ENCODE data around the gene GPATCH2L.

GPATCH2L gene

GRCh38 chr14:76152333-76152681, 585 bp downstream of the GPATCH2L start:
- peaks cover 32% of the 10 kb centered on the region for H3K4me1 ChIP-seq
- peak overlapping the region; percentile 95 for H3K4me3 ChIP-seq
- peak; percentile 37 to 77 for DNase-seq (ENCODE audit: low spot score in 2 of 2)
- peaks cover 2% of the 10 kb centered on the region; the same call in 1 of the 2 replicates for H3K9me3 ChIP-seq
- peaks cover 23% of the 10 kb centered on the region for H3K36me3 ChIP-seq (replicated peaks)
- H3K27me3 ChIP-seq (ENCODE audit: low read depth): 0 out of 2 replicates have a peak, but pooled peaks cover 2% of the 10 kb centered on the region
- in situ Hi-C loops (cut with MboI; ENCODE audit: low sequenced_read_pairs): no loop called here

GRCh38 chr14:76153919-76154318, 2.2 kb downstream of the GPATCH2L start:
- DNase-seq (ENCODE audit: low spot score in 2 of 2): no peak
- Histone ChIP-seq H3K4me3 (no peak overlapping the region), H3K9me3 (peaks cover 2% of the 10 kb centered on the region; the same call in 1 of the 2 replicates), H3K27me3 (ENCODE audit: low read depth) (no peaks in the 10 kb centered on the region), H3K4me1 (peaks cover 32% of the 10 kb centered on the region), H3K36me3 (replicated peaks) (peaks cover 35% of the 10 kb centered on the region)
- in situ Hi-C loops (cut with MboI; ENCODE audit: low sequenced_read_pairs): no loop called here

GRCh38 chr14:76154539-76155126, 2.9 kb downstream of the GPATCH2L start:
- in situ Hi-C loops (cut with MboI; ENCODE audit: low sequenced_read_pairs): no loop called here

GRCh38 chr14:76163668-76164363, 12.1 kb downstream of the GPATCH2L start:
- no peaks in the 10 kb centered on the region for H3K4me1 ChIP-seq
- DNase-seq (ENCODE audit: low spot score in 2 of 2): no peak
- no peak overlapping the region for H3K4me3 ChIP-seq
- in situ Hi-C loops (cut with MboI; ENCODE audit: low sequenced_read_pairs): no loop called here
- no peaks in the 10 kb centered on the region for H3K9me3 ChIP-seq
- H3K36me3 ChIP-seq (replicated peaks): peaks cover 26% of the 10 kb centered on the region
- H3K27me3 ChIP-seq (ENCODE audit: low read depth): no peaks in the 10 kb centered on the region

More at GRCh38 chr14:76154539-76155126, 2.9 kb downstream of the GPATCH2L start:
- peaks cover 42% of the 10 kb centered on the region for H3K36me3 ChIP-seq (replicated peaks)
- no peak overlapping the region for H3K4me3 ChIP-seq
- peaks cover 2% of the 10 kb centered on the region; the same call in 1 of the 2 replicates for H3K9me3 ChIP-seq
- H3K4me1 ChIP-seq: peaks cover 32% of the 10 kb centered on the region
- DNase-seq (ENCODE audit: low spot score in 2 of 2): no peak
- no peaks in the 10 kb centered on the region for H3K27me3 ChIP-seq (ENCODE audit: low read depth)

GRCh38 chr14:76168531-76168930, 16.8 kb downstream of the GPATCH2L start:
- Histone ChIP-seq H3K27me3 (ENCODE audit: low read depth) (no peaks in the 10 kb centered on the region), H3K36me3 (replicated peaks) (peaks cover 29% of the 10 kb centered on the region), H3K9me3 (no peaks in the 10 kb centered on the region), H3K4me1 (no peaks in the 10 kb centered on the region), H3K4me3 (no peak overlapping the region)
- no peak for DNase-seq (ENCODE audit: low spot score in 2 of 2)
- in situ Hi-C loops (cut with MboI; ENCODE audit: low sequenced_read_pairs): no loop called here

- Histone ChIP-seq H3K4me1 (no peaks in the 10 kb centered on the region), H3K36me3 (replicated peaks) (peaks cover 34% of the 10 kb centered on the region)
- in situ Hi-C loops (cut with MboI; ENCODE audit: low sequenced_read_pairs): no loop called here
Measured at GRCh38 chr14:76169776-76170175, 18.1 kb downstream of the GPATCH2L start.

GRCh38 chr14:76174982-76175381, 23.3 kb downstream of the GPATCH2L start:
- no peak for DNase-seq (ENCODE audit: low spot score in 2 of 2)
- Histone ChIP-seq H3K36me3 (replicated peaks) (peaks cover 55% of the 10 kb centered on the region), H3K4me1 (no peaks in the 10 kb centered on the region), H3K27me3 (ENCODE audit: low read depth) (no peaks in the 10 kb centered on the region), H3K9me3 (no peaks in the 10 kb centered on the region), H3K4me3 (no peak overlapping the region)
- in situ Hi-C loops (cut with MboI; ENCODE audit: low sequenced_read_pairs): no loop called here

More at GRCh38 chr14:76169776-76170175, 18.1 kb downstream of the GPATCH2L start:
- DNase-seq (ENCODE audit: low spot score in 2 of 2): no peak
- Histone ChIP-seq H3K9me3 (no peaks in the 10 kb centered on the region), H3K27me3 (ENCODE audit: low read depth) (no peaks in the 10 kb centered on the region), H3K4me3 (no peak overlapping the region)

- no peaks in the 10 kb centered on the region for H3K9me3 ChIP-seq
- H3K36me3 ChIP-seq (replicated peaks): peaks cover 61% of the 10 kb centered on the region
- no peaks in the 10 kb centered on the region for H3K27me3 ChIP-seq (ENCODE audit: low read depth)
- H3K4me3 ChIP-seq: no peak overlapping the region
- in situ Hi-C loops (cut with MboI; ENCODE audit: low sequenced_read_pairs): no loop called here
- no peak for DNase-seq (ENCODE audit: low spot score in 2 of 2)
- H3K4me1 ChIP-seq: no peaks in the 10 kb centered on the region
Measured at GRCh38 chr14:76175942-76176341, 24.2 kb downstream of the GPATCH2L start.

- Histone ChIP-seq H3K4me1 (no peaks in the 10 kb centered on the region), H3K36me3 (replicated peaks) (peaks cover 46% of the 10 kb centered on the region), H3K27me3 (ENCODE audit: low read depth) (no peaks in the 10 kb centered on the region), H3K4me3 (no peak overlapping the region), H3K9me3 (no peaks in the 10 kb centered on the region)
- DNase-seq (ENCODE audit: low spot score in 2 of 2): no peak
- in situ Hi-C loops (cut with MboI; ENCODE audit: low sequenced_read_pairs): no loop called here
Measured at GRCh38 chr14:76181546-76181945, 29.8 kb downstream of the GPATCH2L start.

- Histone ChIP-seq H3K9me3 (no peaks in the 10 kb centered on the region), H3K4me1 (no peaks in the 10 kb centered on the region), H3K4me3 (no peak overlapping the region), H3K27me3 (ENCODE audit: low read depth) (no peaks in the 10 kb centered on the region), H3K36me3 (replicated peaks) (peaks cover 16% of the 10 kb centered on the region)
- DNase-seq (ENCODE audit: low spot score in 2 of 2): no peak
- in situ Hi-C loops (cut with MboI; ENCODE audit: low sequenced_read_pairs): no loop called here
Measured at GRCh38 chr14:76186308-76187027, 34.7 kb downstream of the GPATCH2L start.

- Histone ChIP-seq H3K4me3 (no peak overlapping the region), H3K9me3 (no peaks in the 10 kb centered on the region), H3K36me3 (replicated peaks) (peaks cover 12% of the 10 kb centered on the region; the same call in 1 of the 2 replicates), H3K27me3 (ENCODE audit: low read depth) (no peaks in the 10 kb centered on the region), H3K4me1 (peaks cover 12% of the 10 kb centered on the region)
- in situ Hi-C loops (cut with MboI; ENCODE audit: low sequenced_read_pairs): no loop called here
- no peak for DNase-seq (ENCODE audit: low spot score in 2 of 2)
Measured at GRCh38 chr14:76191297-76191696, 39.6 kb downstream of the GPATCH2L start.

- in situ Hi-C loops (cut with MboI; ENCODE audit: low sequenced_read_pairs): no loop called here
- DNase-seq (ENCODE audit: low spot score in 2 of 2): no peak
- no peaks in the 10 kb centered on the region for H3K27me3 ChIP-seq (ENCODE audit: low read depth)
- peaks cover 12% of the 10 kb centered on the region for H3K4me1 ChIP-seq
- peaks cover 17% of the 10 kb centered on the region; the same call in 1 of the 2 replicates for H3K36me3 ChIP-seq (replicated peaks)
- H3K4me3 ChIP-seq: no peak overlapping the region
- H3K9me3 ChIP-seq: no peaks in the 10 kb centered on the region
Measured at GRCh38 chr14:76193696-76194095, 42.0 kb downstream of the GPATCH2L start.

- DNase-seq (ENCODE audit: low spot score in 2 of 2): no peak
- in situ Hi-C loops (cut with MboI; ENCODE audit: low sequenced_read_pairs): no loop called here
- Histone ChIP-seq H3K4me1 (peaks cover 15% of the 10 kb centered on the region), H3K9me3 (no peaks in the 10 kb centered on the region), H3K4me3 (no peak overlapping the region), H3K36me3 (replicated peaks) (peaks cover 17% of the 10 kb centered on the region; the same call in 1 of the 2 replicates), H3K27me3 (ENCODE audit: low read depth) (no peaks in the 10 kb centered on the region)
Measured at GRCh38 chr14:76194327-76194726, 42.6 kb downstream of the GPATCH2L start.

GRCh38 chr14:76195003-76195402, 43.3 kb downstream of the GPATCH2L start:
- no peak for DNase-seq (ENCODE audit: low spot score in 2 of 2)
- in situ Hi-C loops (cut with MboI; ENCODE audit: low sequenced_read_pairs): no loop called here
- no peak overlapping the region for H3K4me3 ChIP-seq
- H3K36me3 ChIP-seq (replicated peaks): peaks cover 17% of the 10 kb centered on the region; the same call in 1 of the 2 replicates
- H3K4me1 ChIP-seq: peaks cover 19% of the 10 kb centered on the region
- no peaks in the 10 kb centered on the region for H3K27me3 ChIP-seq (ENCODE audit: low read depth)
- H3K9me3 ChIP-seq: no peaks in the 10 kb centered on the region
